Hepatic stellate cell (primary cell): Measurements from ENCODE around the gene TBX15.

Experiments used
- DNase-seq: peaks from one replicate; pipeline ENCODE4 v3.0.0; 2011; ENCODE audit warnings: low spot score

The TBX15 gene

GRCh38 chr1:119001181-119002027 is 13.3 kb upstream of the TBX15 start:
- no peak for DNase-seq

GRCh38 chr1:119000371-119001180 is 12.4 kb upstream of the TBX15 start:
- no peak for DNase-seq

GRCh38 chr1:118999348-119000071 is 11.4 kb upstream of the TBX15 start:
- no peak for DNase-seq

- no peak for DNase-seq
Observed at GRCh38 chr1:118998171-118998570, 10.0 kb upstream of the TBX15 start.

- DNase-seq: no peak
Observed at GRCh38 chr1:118997225-118997624, 9.1 kb upstream of the TBX15 start.

GRCh38 chr1:118995312-118996016 is 7.3 kb upstream of the TBX15 start:
- DNase-seq: no peak

- DNase-seq: no peak
Observed at GRCh38 chr1:118993700-118994026, 5.5 kb upstream of the TBX15 start.

GRCh38 chr1:118992868-118993699 is 4.9 kb upstream of the TBX15 start:
- DNase-seq: no peak

GRCh38 chr1:118992237-118992825 is 4.2 kb upstream of the TBX15 start:
- no peak for DNase-seq

GRCh38 chr1:118991448-118991847 is 3.3 kb upstream of the TBX15 start:
- no peak for DNase-seq

- DNase-seq: no peak
Observed at GRCh38 chr1:118990513-118991152, 2.5 kb upstream of the TBX15 start.

GRCh38 chr1:118989878-118990378 is 1.8 kb upstream of the TBX15 start:
- DNase-seq: no peak

GRCh38 chr1:118989006-118989815 is 1.1 kb upstream of the TBX15 start:
- DNase-seq: no peak

- no peak for DNase-seq
Observed at GRCh38 chr1:118987468-118988185, 516 bp downstream of the TBX15 start.

- no peak for DNase-seq
Observed at GRCh38 chr1:118986555-118987467, 1.3 kb downstream of the TBX15 start.

GRCh38 chr1:118985640-118986554 is 2.2 kb downstream of the TBX15 start:
- DNase-seq: no peak
